ENCODE results near the gene SLC17A1.
A peak's percentile ranks its signal among the peaks of the same experiment; 100 is the strongest.

SLC17A1 gene

GRCh38 chr6:25831532-25832306 lies at the start of gene SLC17A1:
SLC17A1 (minus strand) TSS chr6:25832052; CDS start chr6:25830557, 1,495 bp downstream.
- no peak for DNase-seq (ENCODE audit: low read depth)

- no peak for DNase-seq (ENCODE audit: low read depth)
Measured at GRCh38 chr6:25880601-25881000, 48.7 kb upstream of the SLC17A1 start.

GRCh38 chr6:25878721-25879322 lies 47.0 kb upstream of the SLC17A1 start:
- DNase-seq (ENCODE audit: low read depth): no peak

GRCh38 chr6:25875926-25876602 lies 44.2 kb upstream of the SLC17A1 start:
- DNase-seq (ENCODE audit: low read depth): peak; percentile 16

GRCh38 chr6:25875563-25875905 lies 43.7 kb upstream of the SLC17A1 start:
- no peak for DNase-seq (ENCODE audit: low read depth)

- DNase-seq (ENCODE audit: low read depth): no peak
Measured at GRCh38 chr6:25874822-25875562, 43.1 kb upstream of the SLC17A1 start.

GRCh38 chr6:25874118-25874517 lies 42.3 kb upstream of the SLC17A1 start, which contains the start of gene SLC17A3:
SLC17A3 (minus strand) TSS chr6:25874243; CDS start chr6:25868387, 5,856 bp downstream.
- DNase-seq (ENCODE audit: low read depth): no peak

GRCh38 chr6:25872814-25873213 lies 41.0 kb upstream of the SLC17A1 start:
- DNase-seq (ENCODE audit: low read depth): no peak

- no peak for DNase-seq (ENCODE audit: low read depth)
Measured at GRCh38 chr6:25869840-25870239, 38.0 kb upstream of the SLC17A1 start.

GRCh38 chr6:25868436-25869183 lies 36.8 kb upstream of the SLC17A1 start:
- DNase-seq (ENCODE audit: low read depth): no peak

GRCh38 chr6:25866011-25866410 lies 34.2 kb upstream of the SLC17A1 start:
- DNase-seq (ENCODE audit: low read depth): peak; percentile 22

- no peak for DNase-seq (ENCODE audit: low read depth)
Measured at GRCh38 chr6:25863360-25863759, 31.5 kb upstream of the SLC17A1 start.

GRCh38 chr6:25862199-25862598 lies 30.3 kb upstream of the SLC17A1 start:
- no peak for DNase-seq (ENCODE audit: low read depth)

- DNase-seq (ENCODE audit: low read depth): no peak
Measured at GRCh38 chr6:25852756-25853155, 20.9 kb upstream of the SLC17A1 start.

- DNase-seq (ENCODE audit: low read depth): no peak
Measured at GRCh38 chr6:25851961-25852360, 20.1 kb upstream of the SLC17A1 start.

GRCh38 chr6:25844518-25844917 lies 12.7 kb upstream of the SLC17A1 start:
- DNase-seq (ENCODE audit: low read depth): no peak

GRCh38 chr6:25842526-25842925 lies 10.7 kb upstream of the SLC17A1 start:
- no peak for DNase-seq (ENCODE audit: low read depth)

- peak; percentile 58 for DNase-seq (ENCODE audit: low read depth)
Measured at GRCh38 chr6:25835442-25836283, 3.8 kb upstream of the SLC17A1 start.

GRCh38 chr6:25834950-25835349 lies 3.1 kb upstream of the SLC17A1 start:
- no peak for DNase-seq (ENCODE audit: low read depth)

GRCh38 chr6:25833136-25833535 lies 1.3 kb upstream of the SLC17A1 start:
- DNase-seq (ENCODE audit: low read depth): no peak

- DNase-seq (ENCODE audit: low read depth): no peak
Measured at GRCh38 chr6:25832670-25833069, 818 bp upstream of the SLC17A1 start.
